ENCODE results near the gene GFRA4. TPM values are rescaled to one million over a fixed set of nuclear protein-coding genes. Genes with fewer than 3 reads are reported as not detected.
"Not testable (repeated sequence)": the region's sequence is repeated elsewhere in the genome, so short reads cannot be mapped to it uniquely, and the experiment has no call there.

Gene GFRA4
- total RNA-seq, 4 donors from 2014 or later, result not detected

DNA sequence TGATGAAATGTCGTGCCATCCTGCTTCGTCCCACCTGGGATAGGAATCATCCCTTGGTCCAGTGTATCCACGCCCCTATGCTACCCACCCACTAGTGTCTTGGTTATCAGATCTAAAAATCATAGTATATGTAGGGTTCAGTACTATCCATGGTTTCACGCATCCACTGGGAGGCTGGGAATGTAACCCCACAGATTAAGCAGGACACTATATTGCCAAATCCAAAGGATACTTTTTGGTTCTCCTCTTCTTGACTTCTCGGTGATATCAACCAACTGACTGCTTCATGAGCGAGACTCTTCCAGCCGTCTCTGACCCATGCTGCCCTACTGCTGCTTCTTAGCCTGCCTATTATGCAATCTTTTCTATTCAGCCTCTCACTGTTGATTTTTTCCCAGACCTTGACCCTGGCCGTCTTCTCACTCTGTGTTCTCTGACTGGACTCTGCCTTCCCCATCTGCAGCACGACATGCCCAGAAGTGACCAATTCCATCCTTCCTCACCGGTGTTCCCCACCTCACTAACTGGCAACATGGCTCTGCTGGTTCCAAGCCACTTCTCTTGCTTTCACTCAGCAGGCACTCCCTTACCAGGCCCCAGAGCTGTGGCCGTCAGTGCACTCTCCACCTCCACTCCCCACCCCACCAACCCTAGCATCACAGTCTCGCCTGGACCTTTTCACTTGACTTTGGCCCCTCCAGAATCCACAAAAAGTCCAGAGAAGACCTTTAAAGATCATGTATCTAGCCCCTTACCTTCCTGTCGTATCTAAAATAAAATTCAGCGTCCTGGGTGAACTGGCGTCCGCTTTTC is 34.5 kb downstream of the GFRA4 start:
- Histone ChIP-seq H3K4me3 (no peak overlapping the region), H3K36me3 (peaks cover 0 to 48% (median 0%) of the 10 kb centered on the region in 3 donors), H3K27me3 (no peaks in the 10 kb centered on the region), H3K27ac (no peak overlapping the region), H3K9me3 (no peaks in the 10 kb centered on the region), H3K4me1 (no peaks in the 10 kb centered on the region)
- DNase-seq, result no peak
- intact Hi-C loops (cut with DNase I), result no loop called here
- WGBS, 2 donors, result 91 to 92% methylated on average over 16 of the region's 16 CpGs
- no peak for TF ChIP-seq POLR2A (IDR thresholded peaks at IDR 0.05)
- TF ChIP-seq, protein P1, sequence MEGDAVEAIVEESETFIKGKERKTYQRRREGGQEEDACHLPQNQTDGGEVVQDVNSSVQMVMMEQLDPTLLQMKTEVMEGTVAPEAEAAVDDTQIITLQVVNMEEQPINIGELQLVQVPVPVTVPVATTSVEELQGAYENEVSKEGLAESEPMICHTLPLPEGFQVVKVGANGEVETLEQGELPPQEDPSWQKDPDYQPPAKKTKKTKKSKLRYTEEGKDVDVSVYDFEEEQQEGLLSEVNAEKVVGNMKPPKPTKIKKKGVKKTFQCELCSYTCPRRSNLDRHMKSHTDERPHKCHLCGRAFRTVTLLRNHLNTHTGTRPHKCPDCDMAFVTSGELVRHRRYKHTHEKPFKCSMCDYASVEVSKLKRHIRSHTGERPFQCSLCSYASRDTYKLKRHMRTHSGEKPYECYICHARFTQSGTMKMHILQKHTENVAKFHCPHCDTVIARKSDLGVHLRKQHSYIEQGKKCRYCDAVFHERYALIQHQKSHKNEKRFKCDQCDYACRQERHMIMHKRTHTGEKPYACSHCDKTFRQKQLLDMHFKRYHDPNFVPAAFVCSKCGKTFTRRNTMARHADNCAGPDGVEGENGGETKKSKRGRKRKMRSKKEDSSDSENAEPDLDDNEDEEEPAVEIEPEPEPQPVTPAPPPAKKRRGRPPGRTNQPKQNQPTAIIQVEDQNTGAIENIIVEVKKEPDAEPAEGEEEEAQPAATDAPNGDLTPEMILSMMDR (IDR thresholded peaks at IDR 0.05), result no peak

DNA sequence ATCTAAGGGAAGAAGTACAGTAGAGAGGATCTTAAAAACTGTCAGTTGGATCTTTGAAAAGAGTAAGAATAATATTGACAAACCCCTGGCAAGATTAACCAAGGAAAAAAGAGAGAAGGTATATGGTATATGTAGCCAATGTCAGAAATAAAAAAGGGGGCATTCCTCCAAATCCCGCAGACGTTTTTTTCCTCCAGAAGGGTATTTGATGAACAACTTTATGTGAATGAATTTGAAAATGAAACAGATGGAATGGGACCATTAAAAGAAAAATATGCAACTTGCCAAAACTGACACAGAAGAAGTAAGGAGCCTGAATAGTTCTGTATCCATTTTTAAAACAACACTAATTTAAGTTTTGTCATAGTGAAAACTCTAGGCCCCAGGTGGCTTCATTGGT is 35.7 kb downstream of the GFRA4 start:
- H3K4me1 ChIP-seq, result no peaks in the 10 kb centered on the region
- no peaks in the 10 kb centered on the region for H3K27me3 ChIP-seq
- intact Hi-C loops (cut with DNase I), result no loop called here
- peaks cover 0 to 53% (median 0%) of the 10 kb centered on the region in 3 donors for H3K36me3 ChIP-seq
- no peak for TF ChIP-seq POLR2A (IDR thresholded peaks at IDR 0.05)
- TF ChIP-seq, protein P1 (IDR thresholded peaks at IDR 0.05), result no peak
- 85 to 89% methylated on average over 2 of the region's 2 CpGs for WGBS, 2 donors
- H3K9me3 ChIP-seq, result no peaks in the 10 kb centered on the region
- H3K27ac ChIP-seq, result no peak overlapping the region
- no peak overlapping the region for H3K4me3 ChIP-seq
- no peak for DNase-seq

- H3K9me3 ChIP-seq, result no peaks in the 10 kb centered on the region
- peaks cover 0 to 28% (median 0%) of the 10 kb centered on the region in 3 donors for H3K36me3 ChIP-seq
- intact Hi-C loops (cut with DNase I), result no loop called here
- no peak for DNase-seq
- H3K4me3 ChIP-seq, result no peak overlapping the region
- H3K27ac ChIP-seq, result no peak overlapping the region
- H3K27me3 ChIP-seq, result no peaks in the 10 kb centered on the region
- TF ChIP-seq, protein P1 (IDR thresholded peaks at IDR 0.05), result no peak
- no peaks in the 10 kb centered on the region for H3K4me1 ChIP-seq
- 87 to 89% methylated on average over 4 of the region's 4 CpGs for WGBS, 2 donors
Observed at GRCh38 chr20:3622406-3622805, 40.8 kb downstream of the GFRA4 start.

- no peak for TF ChIP-seq POLR2A (IDR thresholded peaks at IDR 0.05)
- TF ChIP-seq, protein P1 (IDR thresholded peaks at IDR 0.05), result no peak
- no peak for DNase-seq
- H3K9me3 ChIP-seq, result no peaks in the 10 kb centered on the region
- intact Hi-C loops (cut with DNase I), result no loop called here
- H3K36me3 ChIP-seq, result peaks cover 0 to 29% (median 0%) of the 10 kb centered on the region in 3 donors
- H3K4me1 ChIP-seq, result no peaks in the 10 kb centered on the region
- 79 to 83% methylated on average over 8 of the region's 8 CpGs for WGBS, 2 donors
- H3K27ac ChIP-seq, result no peak overlapping the region
- H3K4me3 ChIP-seq, result no peak overlapping the region
- no peaks in the 10 kb centered on the region for H3K27me3 ChIP-seq
Observed at GRCh38 chr20:3621111-3621510, 42.1 kb downstream of the GFRA4 start.

- Histone ChIP-seq H3K36me3 (peaks cover 0 to 20% (median 0%) of the 10 kb centered on the region in 3 donors), H3K27ac (no peak overlapping the region), H3K4me1 (no peaks in the 10 kb centered on the region), H3K4me3 (no peak overlapping the region), H3K27me3 (no peaks in the 10 kb centered on the region), H3K9me3 (no peaks in the 10 kb centered on the region)
- TF ChIP-seq, protein P1 (IDR thresholded peaks at IDR 0.05), result no peak
- TF ChIP-seq POLR2A (IDR thresholded peaks at IDR 0.05), result no peak
- DNase-seq, result no peak
- 80% methylated on average over 2 of the region's 4 CpGs for WGBS, 2 donors
- intact Hi-C loops (cut with DNase I), result no loop called here
Observed at GRCh38 chr20:3616250-3616649, 46.9 kb downstream of the GFRA4 start.

DNA sequence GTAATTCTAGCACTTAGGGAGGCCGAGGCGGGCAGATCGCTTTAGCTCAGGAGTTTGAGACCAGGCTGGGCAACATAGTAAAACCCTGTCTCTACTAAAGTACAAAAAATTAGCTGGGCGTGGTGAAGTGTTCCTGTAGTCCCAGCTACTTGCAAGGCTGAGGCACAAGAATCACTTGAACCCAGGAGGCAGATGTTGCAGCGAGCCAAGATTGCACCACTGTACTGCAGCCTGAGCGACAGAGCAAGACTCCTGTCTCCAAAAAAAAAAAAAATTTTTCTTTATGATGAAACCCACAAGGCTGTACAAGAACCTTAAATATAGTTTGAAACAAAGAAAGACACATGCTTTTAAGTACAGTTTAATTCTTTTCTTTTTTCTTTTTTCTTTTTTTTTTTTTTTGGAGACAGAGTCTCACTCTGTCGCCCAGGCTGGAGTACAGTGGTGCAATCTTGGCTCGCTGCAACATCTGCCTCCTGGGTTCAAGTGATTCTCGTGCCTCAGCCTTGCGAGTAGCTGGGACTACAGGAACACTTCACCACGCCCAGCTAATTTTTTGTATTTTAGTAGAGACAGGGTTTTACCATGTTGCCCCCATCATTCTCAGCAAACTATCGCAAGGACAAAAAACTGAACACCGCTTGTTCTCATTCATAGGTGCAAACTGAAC is 47.9 kb downstream of the GFRA4 start:
- H3K27ac ChIP-seq; H3K4me3 ChIP-seq; H3K4me1 ChIP-seq; intact Hi-C loops (cut with DNase I); H3K27me3 ChIP-seq; DNase-seq; H3K9me3 ChIP-seq: not testable (repeated sequence)
- WGBS, 2 donors, result 90 to 95% methylated on average over 8 to 12 of the region's 13 CpGs
- peaks cover 0 to 20% (median 0%) of the 10 kb centered on the region in 3 donors for H3K36me3 ChIP-seq
